ENCODE data around the gene SRC. TPM values are rescaled to one million over a fixed set of nuclear protein-coding genes. Genes with fewer than 3 reads are reported as not detected.

Gene SRC
- total RNA-seq, 1 experiment from 2014 or later = 55.6 TPM

DNA sequence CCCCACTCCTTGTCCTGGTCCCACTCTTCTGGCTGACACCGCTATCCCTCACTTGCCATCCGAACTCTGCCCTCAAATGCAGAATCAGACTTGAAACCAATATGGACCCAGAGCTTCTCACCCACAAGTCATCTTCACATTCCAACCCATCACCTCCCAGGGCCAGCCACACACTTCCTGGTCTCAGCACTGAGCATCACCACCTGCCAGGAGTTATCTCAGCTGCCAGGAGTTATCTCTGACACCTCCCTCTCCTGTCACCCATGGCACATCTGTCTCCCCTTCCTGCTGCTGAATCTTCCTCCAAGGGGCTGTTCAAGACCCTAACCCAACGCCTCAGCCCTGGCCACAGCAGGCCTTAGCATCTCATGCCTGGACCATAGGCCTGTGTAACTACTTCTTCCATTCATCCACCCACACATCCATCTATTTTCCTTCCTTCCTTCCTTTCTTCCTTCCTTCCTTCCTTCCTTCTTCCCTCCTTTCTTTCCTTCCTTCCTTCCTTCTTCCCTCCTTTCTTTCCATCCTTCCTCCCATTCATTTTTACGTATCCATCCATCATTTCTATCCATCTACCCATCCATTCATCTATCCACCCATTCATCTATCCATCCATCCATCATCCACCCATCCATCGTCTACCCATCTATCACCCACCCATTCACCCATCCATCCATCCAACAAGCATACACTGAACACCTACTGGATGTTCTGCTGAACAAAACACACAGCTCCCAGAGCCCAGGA, 100.5 kb downstream of the SRC start:
- Histone ChIP-seq H3K9ac (ENCODE audit: low read length) (no peak overlapping the region), H2AFZ (ENCODE audit: low read length) (no peak overlapping the region), H3K9me3 (ENCODE audit: low read length) (no peaks in the 10 kb centered on the region), H3K27me3 (ENCODE audit: low read length) (peaks cover 4% of the 10 kb centered on the region; the same call in 1 of the 2 replicates), H3F3A (ENCODE audit: low read length, unreplicated experiment) (no peaks in the 10 kb centered on the region), H3K4me1 (ENCODE audit: insufficient read depth, low read length) (no peaks in the 10 kb centered on the region), H3K27ac (ENCODE audit: low read length) (no peak overlapping the region), H3K79me2 (ENCODE audit: low read length) (no peaks in the 10 kb centered on the region), H4K20me1 (ENCODE audit: low read length) (no peaks in the 10 kb centered on the region), H3K36me3 (ENCODE audit: low read depth, low read length) (no peaks in the 10 kb centered on the region), H3K4me2 (ENCODE audit: low read length) (no peak overlapping the region), H3K4me3 (ENCODE audit: low read length) (no peak overlapping the region), H3K9me2 (replicated peaks; ENCODE audit: low read length) (no peaks in the 10 kb centered on the region)
- no peak for ATAC-seq
- intact Hi-C loops (cut with micrococcal nuclease) = loop anchor here (10.0 kb wide), 1 partner anchor 58 kb away; no protein-coding TSS in a partner anchor
- ChIA-PET POLR2A (ENCODE audit: unreplicated experiment) (no interaction called here), CTCF (no interaction called here)
- BruUV-seq (replicated peaks) = no TSS peak
- TF ChIP-seq, protein P1, sequence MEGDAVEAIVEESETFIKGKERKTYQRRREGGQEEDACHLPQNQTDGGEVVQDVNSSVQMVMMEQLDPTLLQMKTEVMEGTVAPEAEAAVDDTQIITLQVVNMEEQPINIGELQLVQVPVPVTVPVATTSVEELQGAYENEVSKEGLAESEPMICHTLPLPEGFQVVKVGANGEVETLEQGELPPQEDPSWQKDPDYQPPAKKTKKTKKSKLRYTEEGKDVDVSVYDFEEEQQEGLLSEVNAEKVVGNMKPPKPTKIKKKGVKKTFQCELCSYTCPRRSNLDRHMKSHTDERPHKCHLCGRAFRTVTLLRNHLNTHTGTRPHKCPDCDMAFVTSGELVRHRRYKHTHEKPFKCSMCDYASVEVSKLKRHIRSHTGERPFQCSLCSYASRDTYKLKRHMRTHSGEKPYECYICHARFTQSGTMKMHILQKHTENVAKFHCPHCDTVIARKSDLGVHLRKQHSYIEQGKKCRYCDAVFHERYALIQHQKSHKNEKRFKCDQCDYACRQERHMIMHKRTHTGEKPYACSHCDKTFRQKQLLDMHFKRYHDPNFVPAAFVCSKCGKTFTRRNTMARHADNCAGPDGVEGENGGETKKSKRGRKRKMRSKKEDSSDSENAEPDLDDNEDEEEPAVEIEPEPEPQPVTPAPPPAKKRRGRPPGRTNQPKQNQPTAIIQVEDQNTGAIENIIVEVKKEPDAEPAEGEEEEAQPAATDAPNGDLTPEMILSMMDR (conservative IDR thresholded peaks at IDR 0.05; ENCODE audit: low read depth, low read length) = no peak
- TF ChIP-seq EZH2phosphoT487 (IDR thresholded peaks at IDR 0.05; ENCODE audit: borderline replicate concordance, low read length) = no peak
- no peak for TF ChIP-seq EZH2 (IDR thresholded peaks at IDR 0.05; ENCODE audit: low read length, unreplicated experiment)
- no peak for DNase-seq

DNA sequence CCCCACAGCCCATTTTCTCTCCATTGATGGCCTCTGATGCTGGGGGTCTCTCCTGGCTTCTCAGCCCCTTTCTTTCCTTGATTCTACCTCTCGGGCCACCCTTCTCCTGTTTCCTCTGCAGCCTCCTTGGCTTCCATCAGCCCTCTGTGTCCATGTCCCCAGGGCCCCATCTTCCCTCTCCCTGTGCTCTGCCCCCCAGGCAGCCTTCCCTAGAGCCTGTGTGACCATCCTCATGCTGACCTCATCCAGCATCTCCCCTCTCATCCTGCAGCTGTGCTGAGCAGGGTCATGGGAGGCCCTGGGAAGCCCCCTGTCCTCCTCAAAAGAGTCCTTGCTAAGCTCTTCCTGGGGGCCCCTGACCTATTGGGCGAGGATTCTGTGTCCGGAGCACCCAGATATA, 101.7 kb downstream of the SRC start:
- Histone ChIP-seq H3K4me1 (ENCODE audit: insufficient read depth, low read length) (no peaks in the 10 kb centered on the region), H2AFZ (ENCODE audit: low read length) (no peak overlapping the region), H3K9ac (ENCODE audit: low read length) (no peak overlapping the region), H3K27me3 (ENCODE audit: low read length) (peaks cover 4% of the 10 kb centered on the region; the same call in 1 of the 2 replicates), H3K79me2 (ENCODE audit: low read length) (no peaks in the 10 kb centered on the region), H3K4me3 (ENCODE audit: low read length) (no peak overlapping the region), H3K4me2 (ENCODE audit: low read length) (no peak overlapping the region), H3K9me2 (replicated peaks; ENCODE audit: low read length) (no peaks in the 10 kb centered on the region), H3K27ac (ENCODE audit: low read length) (no peak overlapping the region), H3K9me3 (ENCODE audit: low read length) (no peaks in the 10 kb centered on the region), H4K20me1 (ENCODE audit: low read length) (no peaks in the 10 kb centered on the region), H3F3A (ENCODE audit: low read length, unreplicated experiment) (no peaks in the 10 kb centered on the region), H3K36me3 (ENCODE audit: low read depth, low read length) (no peaks in the 10 kb centered on the region)
- POLR2A ChIA-PET (ENCODE audit: unreplicated experiment) = no interaction called here
- CTCF ChIA-PET = no interaction called here
- BruUV-seq (replicated peaks) = no TSS peak
- intact Hi-C loops (cut with micrococcal nuclease) = loop anchor here (10.0 kb wide), 1 partner anchor 57 kb away; no protein-coding TSS in a partner anchor
- TF ChIP-seq EZH2phosphoT487 (IDR thresholded peaks at IDR 0.05; ENCODE audit: borderline replicate concordance, low read length) = no peak
- TF ChIP-seq, protein P1 (conservative IDR thresholded peaks at IDR 0.05; ENCODE audit: low read depth, low read length) = no peak
- ATAC-seq (no peak), DNase-seq (no peak)

GRCh38 chr20:37449276-37449675, 103.3 kb downstream of the SRC start:
- Histone ChIP-seq H2AFZ (ENCODE audit: low read length) (no peak overlapping the region), H3K27ac (ENCODE audit: low read length) (no peak overlapping the region), H3K9ac (ENCODE audit: low read length) (no peak overlapping the region), H3F3A (ENCODE audit: low read length, unreplicated experiment) (no peaks in the 10 kb centered on the region), H4K20me1 (ENCODE audit: low read length) (no peaks in the 10 kb centered on the region), H3K4me2 (ENCODE audit: low read length) (no peak overlapping the region), H3K79me2 (ENCODE audit: low read length) (no peaks in the 10 kb centered on the region), H3K36me3 (ENCODE audit: low read depth, low read length) (no peaks in the 10 kb centered on the region), H3K4me1 (ENCODE audit: insufficient read depth, low read length) (no peaks in the 10 kb centered on the region), H3K27me3 (ENCODE audit: low read length) (peaks cover 4% of the 10 kb centered on the region; the same call in 1 of the 2 replicates), H3K9me2 (replicated peaks; ENCODE audit: low read length) (no peaks in the 10 kb centered on the region), H3K9me3 (ENCODE audit: low read length) (no peaks in the 10 kb centered on the region), H3K4me3 (ENCODE audit: low read length) (no peak overlapping the region)
- TF ChIP-seq EZH2 (IDR thresholded peaks at IDR 0.05; ENCODE audit: low read length, unreplicated experiment) (no peak), EZH2phosphoT487 (IDR thresholded peaks at IDR 0.05; ENCODE audit: borderline replicate concordance, low read length) (no peak)
- TF ChIP-seq, protein P1 (conservative IDR thresholded peaks at IDR 0.05; ENCODE audit: low read depth, low read length) = no peak
- DNase-seq (no peak), ATAC-seq (no peak)
- ChIA-PET CTCF (no interaction called here), POLR2A (ENCODE audit: unreplicated experiment) (no interaction called here)
- intact Hi-C loops (cut with micrococcal nuclease) = loop anchor here (10.0 kb wide), 1 partner anchor 56 kb away; no protein-coding TSS in a partner anchor
- BruUV-seq (replicated peaks) = no TSS peak

All from PC-3 (cell line).